Right lung (tissue), 5 donors: ENCODE data around the gene DLGAP3. TPM values are rescaled to one million over a fixed set of nuclear protein-coding genes. Genes with fewer than 3 reads are reported as not detected.
"Not testable (repeated sequence)": the region's sequence is repeated elsewhere in the genome, so short reads cannot be mapped to it uniquely, and the experiment has no call there.

Source experiments
- DNase-seq, 2 donors: peaks; one replicate each; pipeline ENCODE4 v3.0.0-alpha.2; 2013
- polyA plus RNA-seq, 5 donors: library from polyadenylated mRNA; unstranded; fragments of 120-200 nt; gene quantifications; one replicate each; pipeline versions ENCODE4 v1.2.1 to v1.2.3, GENCODE V29; 2013; ENCODE audit warnings: inconsistent platforms in 1 of 5, low replicate concordance in 1 of 5; ENCODE audit not compliant: insufficient read length in 5 of 5, insufficient read depth in 1 of 5

The DLGAP3 gene
- polyA plus RNA-seq, 5 donors, result 0.08 to 0.25 (median 0.15) TPM

DNA sequence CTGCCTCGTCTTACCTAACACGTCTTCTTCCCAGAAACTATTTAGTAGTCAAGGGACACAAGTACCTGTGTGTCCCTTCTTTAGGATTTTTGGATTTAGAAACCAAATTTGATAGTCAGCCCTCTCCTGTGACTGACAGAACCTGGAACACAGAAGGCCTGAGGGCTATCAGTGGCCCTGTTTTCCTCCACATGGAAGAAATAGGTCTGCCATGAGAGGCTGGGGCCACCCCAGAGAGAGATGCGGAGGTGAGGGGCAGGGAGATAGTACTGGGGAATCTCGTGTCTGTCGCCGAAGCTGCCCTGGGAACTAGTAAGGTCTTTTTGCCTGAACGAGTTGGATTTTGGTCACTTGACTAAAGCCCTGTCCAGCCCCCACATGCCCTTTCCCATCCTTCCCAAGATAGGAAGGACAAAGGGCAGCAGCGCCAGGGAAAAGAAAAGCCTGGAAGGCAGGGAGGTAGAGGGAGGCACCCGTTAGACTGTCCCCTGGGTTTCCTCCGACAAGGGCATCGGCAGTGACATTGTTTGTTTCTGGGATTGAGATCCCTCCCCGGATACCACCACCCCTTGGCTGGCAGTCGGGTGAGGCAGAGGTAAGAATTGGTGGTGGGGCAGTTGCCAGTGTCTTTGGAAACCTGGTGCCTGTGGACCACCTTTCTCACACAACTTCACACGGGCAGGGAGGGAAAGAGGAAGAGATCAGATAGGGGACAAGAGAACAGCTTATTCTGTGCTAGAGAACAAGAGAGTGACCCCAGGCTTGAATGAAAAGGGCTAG lies 89.7 kb downstream of the DLGAP3 start:
- DNase-seq, result no peak

DNA sequence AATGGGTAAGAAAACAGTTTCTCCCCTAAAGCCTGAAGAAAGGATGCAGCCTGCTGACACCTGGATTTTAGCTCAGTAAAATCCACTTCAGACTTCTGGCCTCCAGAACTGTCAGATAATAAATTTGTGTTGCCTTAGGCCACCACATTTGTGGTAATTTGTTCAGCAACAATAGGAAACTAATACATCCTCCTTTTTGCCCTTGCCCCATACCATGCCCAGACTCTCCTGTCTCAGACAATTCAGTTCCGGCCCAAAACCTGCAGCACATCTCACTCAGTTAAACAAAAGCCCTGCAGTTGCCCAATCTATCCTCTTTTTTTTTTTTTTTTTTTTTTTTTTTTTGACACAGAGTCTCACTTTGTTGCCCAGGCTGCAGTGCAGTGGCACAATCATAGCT lies 95.7 kb downstream of the DLGAP3 start:
- no peak for DNase-seq

DNA sequence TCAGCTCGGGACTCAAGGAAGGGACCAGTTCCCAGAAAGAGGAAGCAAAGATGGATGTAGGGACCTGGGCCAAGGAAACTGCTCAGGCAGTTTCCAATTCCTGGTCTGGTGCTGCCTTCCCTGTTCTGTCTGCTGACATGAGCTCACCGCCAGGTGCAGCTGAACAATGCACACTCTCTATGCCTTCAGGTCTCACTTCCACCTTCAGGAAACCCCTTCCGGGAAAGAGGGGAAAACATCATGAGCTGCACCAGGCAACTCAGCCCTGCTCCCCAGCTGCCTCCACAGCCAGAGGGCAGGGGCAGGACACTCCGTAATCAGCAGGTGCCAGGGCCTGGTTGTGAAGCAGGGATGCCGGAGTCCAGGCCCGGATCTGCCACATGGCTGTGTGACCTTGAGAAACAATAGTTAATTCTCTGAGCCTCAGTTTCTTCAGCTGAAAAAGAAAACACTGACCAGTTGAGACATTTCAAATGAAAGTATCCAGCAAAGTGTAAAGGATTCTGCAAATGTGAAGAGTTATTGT lies 97.7 kb downstream of the DLGAP3 start:
- no peak for DNase-seq

DNA sequence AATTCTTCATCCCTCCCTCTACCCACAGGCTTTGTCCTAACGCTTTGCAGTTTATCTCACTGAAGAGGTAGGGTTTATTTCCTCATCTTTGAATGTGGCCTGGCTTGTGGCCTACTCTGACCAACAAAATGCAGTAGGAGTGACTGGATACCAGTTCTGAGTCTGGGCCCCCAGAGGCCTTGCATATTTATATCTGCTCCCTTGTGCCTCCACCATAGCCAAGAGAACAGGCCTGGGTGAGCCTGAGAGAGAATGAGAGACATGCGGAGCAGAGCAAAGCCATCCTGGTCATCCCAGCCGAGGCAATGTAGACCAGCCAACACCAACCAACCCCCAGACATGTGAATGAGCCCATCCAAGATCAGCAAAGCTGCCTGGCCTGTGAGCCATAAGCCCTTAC lies 100.2 kb downstream of the DLGAP3 start:
- no peak for DNase-seq

DNA sequence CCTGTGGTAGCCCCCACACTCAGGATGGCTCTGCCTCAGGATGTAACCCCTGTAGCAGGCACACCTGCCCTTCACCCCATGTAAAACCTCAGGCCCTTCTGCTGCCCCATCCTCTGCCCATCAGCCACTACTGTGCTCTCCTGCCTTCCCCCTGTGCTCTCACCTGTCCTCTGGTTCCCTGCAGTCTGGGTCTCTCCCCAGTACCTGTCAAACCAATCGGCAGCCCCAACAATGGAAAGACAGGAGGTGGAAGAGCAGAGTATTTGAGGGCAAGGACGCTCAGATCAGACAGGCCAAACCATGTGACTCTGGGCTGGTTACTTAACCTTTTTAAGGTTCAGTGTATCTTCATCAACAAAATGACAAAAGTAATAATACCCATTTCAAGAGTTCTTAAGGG lies 100.8 kb downstream of the DLGAP3 start:
- DNase-seq, result no peak

DNA sequence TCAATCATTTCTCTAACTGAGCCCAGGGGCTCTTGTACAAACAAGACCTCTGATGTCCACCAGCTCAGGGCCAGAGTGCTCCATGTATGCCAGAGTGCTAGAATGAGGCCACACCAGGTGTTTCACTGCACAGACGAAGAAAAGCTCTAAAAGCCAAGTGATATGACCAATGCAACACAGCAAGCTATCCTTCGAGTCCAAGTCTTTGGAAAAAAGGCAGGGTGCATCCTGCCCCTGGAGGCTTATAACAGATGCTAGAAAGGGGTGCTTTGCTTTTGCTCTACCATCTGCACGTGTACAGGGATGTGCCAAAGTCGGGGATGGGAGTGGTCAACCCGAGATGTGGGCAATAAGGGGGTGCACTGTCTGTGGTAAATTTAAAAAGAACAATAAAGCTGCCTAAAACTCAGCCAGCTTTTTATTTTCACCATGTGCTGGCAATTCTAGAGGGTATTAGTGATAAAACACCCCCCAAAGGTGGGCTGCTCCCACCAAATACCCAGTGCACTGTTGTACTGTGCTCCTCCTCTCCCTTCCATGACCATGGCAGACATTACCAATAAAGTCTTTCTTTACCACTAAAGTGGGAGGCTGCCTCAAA lies 102.0 kb downstream of the DLGAP3 start:
- no peak for DNase-seq

DNA sequence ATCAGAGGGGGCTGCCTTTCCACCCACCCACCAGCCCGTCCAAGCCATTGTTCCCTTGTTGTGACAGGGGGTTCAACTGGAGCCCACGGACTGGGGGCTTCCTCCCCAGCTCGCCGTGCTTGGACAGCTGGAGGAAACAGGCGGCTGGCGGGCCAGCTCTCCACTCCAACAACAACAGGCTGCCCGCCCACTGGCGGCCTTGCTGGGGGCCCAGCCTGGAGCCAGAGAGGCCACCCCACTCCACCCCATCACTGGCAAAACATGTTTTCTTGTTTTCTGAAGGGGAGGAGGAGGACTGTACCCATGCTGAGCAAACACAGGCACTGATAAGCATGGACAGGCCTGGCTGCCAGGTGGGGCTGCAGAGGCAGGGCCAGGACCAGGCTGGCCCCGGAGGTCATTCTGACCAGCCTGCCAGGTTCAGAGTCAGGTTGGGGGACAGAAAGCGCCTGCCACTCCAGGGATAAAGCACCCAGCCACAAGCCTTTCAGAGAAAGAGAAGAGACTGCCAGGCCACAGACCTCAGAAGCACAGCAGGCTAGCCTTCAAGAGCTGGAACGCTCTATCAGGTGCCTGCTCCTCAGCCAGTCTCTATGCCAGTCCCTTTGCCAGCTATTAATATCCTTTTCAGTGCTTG lies 103.9 kb downstream of the DLGAP3 start:
- DNase-seq, result no peak

DNA sequence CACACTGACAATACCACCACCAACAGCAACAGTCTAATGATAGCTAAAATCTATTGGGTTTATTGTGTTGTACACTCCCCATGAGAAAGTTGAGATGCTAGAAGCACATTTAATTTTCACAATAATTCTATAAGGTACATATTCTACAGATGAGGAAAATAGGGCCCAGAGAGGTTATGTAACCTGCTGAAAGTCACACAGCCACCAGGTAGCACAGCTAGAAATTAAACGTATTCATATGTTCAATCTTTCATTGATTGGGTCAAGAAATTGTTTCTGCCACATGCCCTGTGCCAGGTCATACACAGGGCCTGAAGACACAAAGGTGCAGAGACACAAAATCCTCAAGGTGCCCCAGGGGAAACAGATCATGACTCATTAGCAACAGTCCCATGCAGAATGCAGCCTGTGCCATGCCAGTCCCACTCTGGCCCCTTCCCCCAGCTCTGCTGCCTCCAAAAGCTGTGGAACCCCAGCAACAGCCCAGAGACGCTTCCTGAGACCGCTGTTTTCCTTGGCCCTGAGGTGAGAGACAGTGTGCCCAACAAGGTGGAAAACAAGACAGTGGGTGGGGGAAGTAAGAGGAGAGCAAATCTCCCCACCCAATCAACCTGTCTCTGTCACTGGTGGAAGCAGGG lies 104.5 kb downstream of the DLGAP3 start:
- no peak for DNase-seq

DNA sequence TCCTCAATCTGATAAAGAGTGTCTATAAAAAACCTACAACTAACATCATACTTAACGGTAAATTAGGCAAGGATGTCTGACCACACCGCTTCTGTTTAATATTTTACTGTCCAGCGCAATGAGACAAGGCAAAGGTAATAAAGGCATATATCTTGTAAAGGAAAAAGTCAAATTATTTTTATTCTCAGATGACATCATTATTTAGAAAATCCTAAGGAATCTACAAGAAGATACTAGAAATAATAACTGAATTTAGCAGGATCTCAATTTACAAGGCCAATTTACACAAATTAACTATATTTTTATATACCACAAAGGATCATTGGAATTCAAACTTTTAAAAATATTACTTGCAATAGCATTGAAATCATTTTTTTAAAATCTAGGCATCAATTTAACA lies 107.2 kb downstream of the DLGAP3 start:
- no peak for DNase-seq

DNA sequence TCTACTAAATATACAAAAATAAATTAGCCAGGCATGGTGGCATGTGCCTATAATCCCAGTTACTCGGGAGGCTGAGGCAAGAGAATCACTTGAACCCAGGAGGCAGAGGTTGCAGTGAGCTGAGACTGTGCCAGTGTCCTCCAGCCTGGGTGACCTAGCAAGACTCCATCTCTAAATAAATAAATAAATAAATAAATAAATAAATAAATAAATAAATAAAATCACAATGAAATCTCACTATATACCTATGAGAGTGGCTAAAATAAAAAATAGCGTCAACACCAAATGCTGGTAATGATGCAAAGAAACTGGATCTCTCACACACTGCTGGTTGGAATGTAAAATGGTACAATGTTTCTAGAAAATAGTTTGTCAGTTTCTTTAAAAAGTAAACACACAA lies 110.6 kb downstream of the DLGAP3 start:
- not testable (repeated sequence) for DNase-seq

DNA sequence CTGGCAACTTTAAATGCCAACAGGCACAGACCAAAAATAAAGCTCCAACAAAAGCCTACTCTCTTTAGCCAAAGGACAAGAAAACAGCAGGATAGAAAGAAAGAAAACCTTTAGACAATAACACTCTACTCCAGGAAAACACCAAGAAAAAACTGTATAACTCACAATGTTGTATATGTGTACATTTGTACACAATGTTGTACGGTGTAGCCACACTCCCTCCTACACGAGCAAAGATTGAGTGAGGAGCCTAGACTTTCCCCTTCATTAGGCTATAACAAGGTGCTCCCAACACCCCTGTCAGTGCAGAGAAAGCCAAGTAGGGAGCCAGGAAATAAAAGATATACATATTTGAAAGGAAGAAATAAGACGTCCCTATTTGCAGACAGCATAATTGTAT lies 112.7 kb downstream of the DLGAP3 start:
- no peak for DNase-seq

DNA sequence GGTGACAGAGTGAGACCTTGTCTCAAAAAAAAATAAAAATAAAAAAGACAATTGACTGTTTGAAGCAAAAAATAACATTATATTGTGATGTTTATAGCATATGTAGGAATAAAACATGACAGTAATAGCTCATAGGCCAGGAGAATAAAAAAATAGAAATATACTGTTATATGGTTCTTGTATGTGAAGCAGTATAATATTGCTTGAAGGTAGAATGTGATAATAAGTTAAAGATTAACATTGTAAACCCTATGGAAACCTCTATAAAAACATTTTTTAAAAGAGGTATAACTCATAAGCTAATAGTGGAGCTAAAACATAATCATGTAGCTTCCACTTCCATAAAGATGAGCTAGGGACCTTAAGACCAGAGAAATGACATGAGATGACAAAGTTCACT lies 113.1 kb downstream of the DLGAP3 start:
- DNase-seq, result no peak

Other genes with a start within 250 kb of the DLGAP3 start
- under 1 TPM in 4 of 5 donors, not detected in 1; 0.11 to 0.36 (median 0.17) TPM for gene GJB5, start 174.6 kb downstream of the DLGAP3 start, polyA plus RNA-seq
- gene GJB4, start 169.9 kb downstream of the DLGAP3 start, polyA plus RNA-seq, result under 1 TPM in 3 of 5 donors, not detected in 2; 0.05 to 0.09 (median 0.07) TPM
- under 1 TPM in 3 of 5 donors, not detected in 2; 0.09 to 0.21 (median 0.09) TPM for gene GJB3, start 148.4 kb downstream of the DLGAP3 start, polyA plus RNA-seq
- gene GJA4, start 136.7 kb downstream of the DLGAP3 start, polyA plus RNA-seq, result 10 to 100 TPM; 27.2 to 36.9 (median 31.0) TPM
- gene SMIM12, start 69.9 kb downstream of the DLGAP3 start, polyA plus RNA-seq, result 10 to 100 TPM; 20.6 to 32.1 (median 26.2) TPM
- 10 to 100 TPM; 26.7 to 40.3 (median 31.5) TPM for gene TMEM35B, start 55.7 kb upstream of the DLGAP3 start, polyA plus RNA-seq
- 10 to 100 TPM; 15.8 to 27.6 (median 19.0) TPM for gene ZMYM6, start 102.3 kb upstream of the DLGAP3 start, polyA plus RNA-seq
- gene ZMYM1, start 149.7 kb upstream of the DLGAP3 start, polyA plus RNA-seq, result 10 to 100 TPM; 16.5 to 32.0 (median 22.6) TPM